Fibroblast of lung (primary cell): ENCODE measurements around the gene UCP3.

ENCODE experiments used
- CTCF ChIP-seq, 2 donors: IDR thresholded peaks in 1 of 2; conservative IDR thresholded peaks in 1 of 2; 1 replicate in 1 of 2; 2 replicates in 1 of 2; pipeline ENCODE4 v1.5.1; 2011 to 2012; ENCODE audit warnings: low read length in 2 of 2, control low read depth in 1 of 2, inconsistent platforms in 1 of 2, low read depth in 1 of 2, mild to moderate bottlenecking in 1 of 2
- EZH2 ChIP-seq: IDR thresholded peaks from 2 replicates; pipeline ENCODE4 v1.5.1; 2012; ENCODE audit warnings: low read length, control low read depth, mild to moderate bottlenecking; ENCODE audit errors: missing control alignments

DNA sequence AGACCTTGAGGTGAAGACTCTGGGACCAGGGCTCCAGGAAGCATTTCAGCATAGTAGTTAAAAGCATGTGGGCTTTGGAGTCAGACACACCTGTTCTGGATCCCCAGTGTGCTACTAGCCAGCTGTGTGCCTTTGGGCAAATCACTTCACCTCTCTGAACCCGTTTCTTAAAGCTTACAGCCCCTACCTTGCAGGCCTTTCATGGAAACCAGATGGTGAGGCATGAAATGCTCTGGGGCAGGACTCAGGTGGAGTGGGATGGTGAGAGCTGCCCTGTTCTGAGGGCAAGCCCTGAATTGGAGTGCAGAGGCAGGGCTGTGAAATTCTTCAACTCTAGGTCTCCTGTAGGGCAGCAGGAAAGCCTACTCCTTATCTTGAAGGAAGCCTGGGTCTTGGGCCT is 36.7 kb downstream of the UCP3 start:
- TF ChIP-seq CTCF (conservative IDR thresholded peaks at IDR 0.05 in 1 of 2, IDR thresholded peaks at IDR 0.05 in 1 of 2; ENCODE audit: low read depth in 1 of 2, low read length in 2 of 2), result no peak
- TF ChIP-seq EZH2, result no peak
